Femur (tissue), 1 donor: Measurements from ENCODE around the gene HMG20A.
A peak's percentile ranks its signal among the peaks of the same experiment; 100 is the strongest.

Source experiments
- DNase-seq: peaks from one replicate; pipeline ENCODE4 v3.0.0-alpha.2; 2017

Gene HMG20A

GRCh38 chr15:77479015-77479414 is 58.3 kb downstream of the HMG20A start:
- no peak for DNase-seq

GRCh38 chr15:77480859-77481633 is 60.4 kb downstream of the HMG20A start:
- no peak for DNase-seq

GRCh38 chr15:77481670-77482069 is 61.0 kb downstream of the HMG20A start:
- DNase-seq, result no peak

GRCh38 chr15:77482570-77482969 is 61.9 kb downstream of the HMG20A start:
- DNase-seq, result no peak

GRCh38 chr15:77483425-77484140 is 62.9 kb downstream of the HMG20A start:
- DNase-seq, result no peak

GRCh38 chr15:77484994-77485393 is 64.3 kb downstream of the HMG20A start:
- no peak for DNase-seq

- no peak for DNase-seq
Measured at GRCh38 chr15:77486542-77487468, 66.1 kb downstream of the HMG20A start.

GRCh38 chr15:77487469-77487842 is 66.8 kb downstream of the HMG20A start:
- DNase-seq, result no peak

GRCh38 chr15:77487888-77488287 is 67.2 kb downstream of the HMG20A start:
- DNase-seq, result no peak

GRCh38 chr15:77489647-77490046 is 69.0 kb downstream of the HMG20A start:
- no peak for DNase-seq

- DNase-seq, result no peak
Measured at GRCh38 chr15:77493324-77493907, 72.7 kb downstream of the HMG20A start.

GRCh38 chr15:77494073-77494867 is 73.6 kb downstream of the HMG20A start:
- no peak for DNase-seq

GRCh38 chr15:77494964-77495363 is 74.3 kb downstream of the HMG20A start:
- DNase-seq, result no peak

- peak; percentile 59 for DNase-seq
Measured at GRCh38 chr15:77495838-77496596, 75.3 kb downstream of the HMG20A start.

- peak; percentile 95 for DNase-seq
Measured at GRCh38 chr15:77496715-77497109, 76.0 kb downstream of the HMG20A start.

GRCh38 chr15:77497110-77497737 is 76.5 kb downstream of the HMG20A start:
- peak; percentile 93 for DNase-seq

- DNase-seq, result peak; percentile 87
Measured at GRCh38 chr15:77497942-77498361, 77.3 kb downstream of the HMG20A start.

GRCh38 chr15:77499087-77499760 is 78.5 kb downstream of the HMG20A start:
- DNase-seq, result no peak

- no peak for DNase-seq
Measured at GRCh38 chr15:77500989-77501388, 80.3 kb downstream of the HMG20A start.
